ENCODE results near the gene CA10. TPM values are rescaled to one million over a fixed set of nuclear protein-coding genes. Genes with fewer than 3 reads are reported as not detected.

The CA10 gene
- polyA plus RNA-seq, 6 donors from 2014 or later, result not detected

GRCh38 chr17:51802544-51802943 lies 356.0 kb downstream of the CA10 start:
- Mint-ChIP-seq H3K4me1 (no peaks in the 10 kb centered on the region), H3K27ac (peak overlapping the region in 1 of 6 donors; percentile 40), H3K4me3 (no peak overlapping the region), H3K36me3 (no peaks in the 10 kb centered on the region), H3K9me3 (peaks cover 0 to 6% (median 2%) of the 10 kb centered on the region in 7 donors), H3K27me3 (peaks cover 0 to 4% (median 0%) of the 10 kb centered on the region in 3 donors)
- DNase-seq, result no peak
- ATAC-seq (ENCODE audit: low read depth in 2 of 2), result no peak

DNA sequence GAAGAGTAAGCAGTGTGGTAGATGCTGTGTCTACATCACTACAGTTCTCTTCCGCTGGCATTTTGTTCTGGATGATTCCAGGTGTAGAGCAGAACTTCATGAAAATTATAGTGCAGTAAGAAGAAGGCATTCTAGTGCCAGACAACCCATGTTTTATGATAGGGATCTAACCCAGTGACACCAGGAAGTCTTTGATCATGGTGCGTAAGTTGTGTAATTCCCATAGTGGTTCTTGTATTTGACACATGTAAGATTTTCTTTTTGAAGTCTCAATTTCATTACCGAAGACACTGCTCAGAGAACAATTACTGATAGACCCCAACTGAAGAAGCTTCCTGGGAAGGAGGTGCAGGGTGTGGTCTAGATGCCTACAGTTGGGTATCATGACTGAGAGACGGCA lies 356.9 kb downstream of the CA10 start:
- H3K4me3 Mint-ChIP-seq, result no peak overlapping the region
- ATAC-seq (ENCODE audit: low read depth in 2 of 2) (no peak), DNase-seq (no peak)
- H3K4me1 Mint-ChIP-seq, result no peaks in the 10 kb centered on the region
- no peaks in the 10 kb centered on the region for H3K36me3 Mint-ChIP-seq
- peaks cover 0 to under 1% (median 0%) of the 10 kb centered on the region in 3 donors for H3K27me3 Mint-ChIP-seq
- no peak overlapping the region for H3K27ac Mint-ChIP-seq
- H3K9me3 Mint-ChIP-seq, result peaks cover 0 to 7% (median under 1%) of the 10 kb centered on the region in 7 donors

DNA sequence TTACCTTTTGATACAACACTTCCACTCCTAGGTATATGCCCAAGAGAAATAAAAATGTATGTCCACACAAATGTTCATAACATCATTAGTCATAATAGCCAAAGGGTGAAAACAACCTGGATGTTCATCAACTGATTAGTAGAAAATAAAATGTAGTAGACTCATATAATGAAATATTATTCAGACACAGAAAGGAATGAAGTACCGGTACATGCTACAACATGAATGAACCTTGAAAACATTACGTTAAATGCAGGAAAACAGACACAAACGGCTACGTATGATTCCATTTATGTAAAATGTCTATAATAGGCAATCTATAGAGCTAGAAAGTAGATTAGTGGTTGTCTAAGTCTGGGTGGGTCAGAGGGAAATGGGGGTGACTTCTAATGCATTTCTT lies 358.5 kb downstream of the CA10 start:
- no peak for ATAC-seq (ENCODE audit: low read depth in 2 of 2)
- Mint-ChIP-seq H3K27me3 (no peaks in the 10 kb centered on the region), H3K36me3 (no peaks in the 10 kb centered on the region), H3K9me3 (peaks cover 0 to 7% (median 0%) of the 10 kb centered on the region in 7 donors), H3K27ac (no peak overlapping the region), H3K4me3 (no peak overlapping the region), H3K4me1 (no peaks in the 10 kb centered on the region)
- DNase-seq, result no peak

- no peaks in the 10 kb centered on the region for H3K4me1 Mint-ChIP-seq
- H3K36me3 Mint-ChIP-seq, result no peaks in the 10 kb centered on the region
- ATAC-seq (ENCODE audit: low read depth in 2 of 2), result no peak
- no peaks in the 10 kb centered on the region for H3K27me3 Mint-ChIP-seq
- peaks cover 0 to 5% (median 0%) of the 10 kb centered on the region in 7 donors for H3K9me3 Mint-ChIP-seq
- DNase-seq, result no peak
- H3K27ac Mint-ChIP-seq, result no peak overlapping the region
- no peak overlapping the region for H3K4me3 Mint-ChIP-seq
Measured at GRCh38 chr17:51799240-51799639, 359.3 kb downstream of the CA10 start.

DNA sequence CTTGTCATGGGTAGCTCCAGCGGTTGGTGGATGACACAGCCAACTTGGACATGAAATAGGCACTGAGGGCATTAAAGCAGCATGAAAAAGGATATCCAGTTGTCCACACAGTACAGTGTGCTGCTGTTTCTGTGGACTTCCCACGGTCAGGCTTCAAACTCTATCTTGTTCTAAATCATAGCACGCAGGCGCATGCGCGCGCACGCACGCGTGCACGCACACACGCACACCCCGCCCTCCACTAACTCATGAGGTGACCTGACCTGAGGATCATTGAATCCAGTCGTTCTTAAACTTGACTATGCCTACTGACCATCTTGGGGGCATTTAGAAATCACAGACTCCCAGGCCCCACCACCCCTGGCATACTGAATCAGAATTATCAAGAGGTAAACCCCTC lies 361.4 kb downstream of the CA10 start:
- H3K36me3 Mint-ChIP-seq, result no peaks in the 10 kb centered on the region
- ATAC-seq (ENCODE audit: low read depth in 2 of 2) (no peak), DNase-seq (no peak)
- no peak overlapping the region for H3K4me3 Mint-ChIP-seq
- H3K9me3 Mint-ChIP-seq, result peaks cover 0 to 4% (median 0%) of the 10 kb centered on the region in 7 donors
- H3K27ac Mint-ChIP-seq, result no peak overlapping the region
- no peaks in the 10 kb centered on the region for H3K27me3 Mint-ChIP-seq
- H3K4me1 Mint-ChIP-seq, result no peaks in the 10 kb centered on the region

GRCh38 chr17:51796026-51796425 lies 362.5 kb downstream of the CA10 start:
- DNase-seq (no peak), ATAC-seq (ENCODE audit: low read depth in 2 of 2) (no peak)
- Mint-ChIP-seq H3K27me3 (no peaks in the 10 kb centered on the region), H3K4me1 (no peaks in the 10 kb centered on the region), H3K36me3 (no peaks in the 10 kb centered on the region), H3K9me3 (peaks cover 0 to 3% (median 0%) of the 10 kb centered on the region in 7 donors), H3K4me3 (no peak overlapping the region), H3K27ac (no peak overlapping the region)

GRCh38 chr17:51795401-51795800 lies 363.1 kb downstream of the CA10 start:
- no peaks in the 10 kb centered on the region for H3K4me1 Mint-ChIP-seq
- H3K27me3 Mint-ChIP-seq, result no peaks in the 10 kb centered on the region
- no peak overlapping the region for H3K27ac Mint-ChIP-seq
- ATAC-seq (ENCODE audit: low read depth in 2 of 2) (no peak), DNase-seq (no peak)
- peaks cover 0 to 3% (median 0%) of the 10 kb centered on the region in 7 donors for H3K9me3 Mint-ChIP-seq
- H3K4me3 Mint-ChIP-seq, result no peak overlapping the region
- H3K36me3 Mint-ChIP-seq, result no peaks in the 10 kb centered on the region

- no peak overlapping the region for H3K27ac Mint-ChIP-seq
- H3K27me3 Mint-ChIP-seq, result peaks cover 0 to 2% (median 0%) of the 10 kb centered on the region in 3 donors
- H3K4me3 Mint-ChIP-seq, result no peak overlapping the region
- no peaks in the 10 kb centered on the region for H3K4me1 Mint-ChIP-seq
- H3K36me3 Mint-ChIP-seq, result no peaks in the 10 kb centered on the region
- DNase-seq (no peak), ATAC-seq (ENCODE audit: low read depth in 2 of 2) (no peak)
- peaks cover 0 to 3% (median 0%) of the 10 kb centered on the region in 7 donors for H3K9me3 Mint-ChIP-seq
Measured at GRCh38 chr17:51794466-51794865, 364.0 kb downstream of the CA10 start.

DNA sequence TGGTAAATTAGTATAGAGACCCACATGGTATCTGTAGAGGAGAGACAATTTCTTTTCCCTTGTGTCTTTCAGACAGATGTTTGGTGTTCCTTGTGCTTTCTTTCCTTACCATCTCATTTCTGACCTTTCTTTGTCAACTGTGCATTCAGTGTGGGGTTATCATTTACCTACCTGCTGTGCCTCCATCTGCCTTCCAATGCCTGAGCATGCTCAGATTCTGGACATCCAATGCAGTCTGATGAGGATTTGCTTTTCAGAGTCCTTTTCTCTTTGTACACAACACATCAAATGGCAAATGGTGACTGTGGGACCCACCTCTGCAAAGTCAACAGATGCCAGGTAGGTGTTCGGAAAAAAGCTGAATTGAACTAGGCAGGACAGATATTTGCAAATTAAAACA lies 364.8 kb downstream of the CA10 start:
- DNase-seq, result no peak
- peaks cover 0 to 4% (median 0%) of the 10 kb centered on the region in 3 donors for H3K27me3 Mint-ChIP-seq
- peaks cover 0 to 4% (median 0%) of the 10 kb centered on the region in 7 donors for H3K9me3 Mint-ChIP-seq
- ATAC-seq (ENCODE audit: low read depth in 2 of 2), result no peak
- no peak overlapping the region for H3K27ac Mint-ChIP-seq
- no peak overlapping the region for H3K4me3 Mint-ChIP-seq
- no peaks in the 10 kb centered on the region for H3K4me1 Mint-ChIP-seq
- H3K36me3 Mint-ChIP-seq, result no peaks in the 10 kb centered on the region

DNA sequence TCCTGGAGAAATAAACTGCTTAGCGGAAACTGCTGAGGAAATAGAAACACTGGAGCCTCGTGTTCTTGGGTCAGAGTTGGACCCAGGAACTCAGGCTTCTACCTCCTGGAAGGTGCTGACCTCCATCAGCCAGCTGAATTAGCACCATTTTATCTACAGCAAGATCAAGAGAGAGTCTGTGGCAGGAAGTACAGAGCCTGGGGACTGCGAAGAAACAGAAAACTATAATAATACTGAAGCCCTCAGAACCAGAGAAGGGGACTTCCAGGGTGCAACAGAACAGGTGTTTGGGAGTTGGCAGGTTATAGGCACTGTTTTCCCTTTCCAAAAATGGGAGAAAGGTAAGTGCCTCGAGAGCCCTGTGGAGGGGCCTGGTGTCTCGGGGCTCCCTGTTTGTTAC lies 379.7 kb downstream of the CA10 start:
- H3K4me3 Mint-ChIP-seq, result no peak overlapping the region
- peaks cover 0 to 10% (median 3%) of the 10 kb centered on the region in 7 donors for H3K9me3 Mint-ChIP-seq
- no peak for DNase-seq
- no peaks in the 10 kb centered on the region for H3K36me3 Mint-ChIP-seq
- ATAC-seq (ENCODE audit: low read depth in 2 of 2), result no peak
- H3K27ac Mint-ChIP-seq, result no peak overlapping the region
- H3K4me1 Mint-ChIP-seq, result no peaks in the 10 kb centered on the region
- H3K27me3 Mint-ChIP-seq, result peaks cover 4 to 15% (median 8%) of the 10 kb centered on the region in 3 donors

- DNase-seq, result no peak
- Mint-ChIP-seq H3K36me3 (no peaks in the 10 kb centered on the region), H3K4me1 (no peaks in the 10 kb centered on the region), H3K9me3 (no peaks in the 10 kb centered on the region), H3K27ac (peak overlapping the region in 1 of 6 donors; percentile 60), H3K4me3 (peak overlapping the region in 1 of 8 donors; percentile 17), H3K27me3 (peaks cover 8 to 12% (median 11%) of the 10 kb centered on the region in 3 donors)
- ATAC-seq (ENCODE audit: low read depth in 2 of 2), result no peak
Measured at GRCh38 chr17:51770027-51770759, 388.3 kb downstream of the CA10 start.

DNA sequence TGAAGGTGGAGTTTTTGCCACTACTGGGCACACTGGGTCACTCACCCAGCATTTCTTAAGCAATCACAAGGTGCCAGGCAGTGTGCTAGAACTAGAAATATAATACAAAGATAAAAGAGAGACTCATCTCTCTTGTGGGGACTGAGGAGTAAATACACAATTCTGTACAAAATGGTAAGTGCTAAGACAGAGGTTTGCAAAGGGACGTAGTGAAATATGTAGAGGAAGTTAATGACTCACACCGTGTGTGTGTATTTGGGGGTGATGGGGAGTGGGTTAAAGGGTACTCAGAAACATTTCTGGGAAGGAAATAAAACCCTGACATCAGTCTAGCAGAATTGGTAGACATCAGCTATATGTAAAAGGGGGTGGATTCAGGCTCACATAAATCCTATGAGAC lies 389.3 kb downstream of the CA10 start:
- no peak overlapping the region for H3K27ac Mint-ChIP-seq
- peaks cover 0 to 2% (median 0%) of the 10 kb centered on the region in 3 donors for H3K4me1 Mint-ChIP-seq
- DNase-seq (no peak), ATAC-seq (ENCODE audit: low read depth in 2 of 2) (no peak)
- no peaks in the 10 kb centered on the region for H3K9me3 Mint-ChIP-seq
- no peaks in the 10 kb centered on the region for H3K36me3 Mint-ChIP-seq
- H3K4me3 Mint-ChIP-seq, result no peak overlapping the region
- peaks cover 12 to 16% (median 14%) of the 10 kb centered on the region in 3 donors for H3K27me3 Mint-ChIP-seq

DNA sequence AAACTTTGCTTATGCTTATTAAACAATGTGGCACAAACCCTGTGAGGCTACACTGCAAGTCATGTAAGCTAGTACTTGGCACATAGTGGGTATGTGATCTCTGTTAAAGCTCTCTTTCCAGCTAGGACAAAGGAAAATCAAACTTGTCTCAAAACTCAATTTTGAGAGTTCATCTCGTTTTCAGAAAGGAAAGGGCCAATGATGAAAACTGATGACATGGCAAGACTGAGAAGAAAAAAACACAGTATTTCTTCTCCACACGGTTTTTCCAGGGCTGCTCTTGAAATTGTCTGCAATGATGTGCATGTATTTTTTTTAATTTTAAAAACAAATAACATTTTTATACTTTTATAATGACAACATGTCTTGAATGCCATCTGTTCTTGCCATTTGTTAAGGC lies 389.8 kb downstream of the CA10 start:
- ATAC-seq (ENCODE audit: low read depth in 2 of 2), result no peak
- H3K27me3 Mint-ChIP-seq, result peaks cover 17 to 19% (median 18%) of the 10 kb centered on the region in 3 donors
- H3K4me3 Mint-ChIP-seq, result no peak overlapping the region
- H3K4me1 Mint-ChIP-seq, result peaks cover 0 to 3% (median 0%) of the 10 kb centered on the region in 3 donors
- H3K36me3 Mint-ChIP-seq, result no peaks in the 10 kb centered on the region
- H3K9me3 Mint-ChIP-seq, result no peaks in the 10 kb centered on the region
- no peak for DNase-seq
- H3K27ac Mint-ChIP-seq, result no peak overlapping the region

GRCh38 chr17:51767287-51767686 lies 391.2 kb downstream of the CA10 start:
- Mint-ChIP-seq H3K36me3 (no peaks in the 10 kb centered on the region), H3K4me3 (no peak overlapping the region), H3K27me3 (peaks cover 22 to 27% (median 24%) of the 10 kb centered on the region in 3 donors), H3K4me1 (peaks cover 0 to 3% (median 0%) of the 10 kb centered on the region in 3 donors), H3K27ac (no peak overlapping the region), H3K9me3 (no peaks in the 10 kb centered on the region)
- ATAC-seq (ENCODE audit: low read depth in 2 of 2), result no peak
- DNase-seq, result no peak

Measured in naive B cell (primary cell).